Hematopoietic multipotent progenitor cell treated with erythropoietin and hydrocortisone succinate and interleukin-3 and kit ligand, for 4 days (in vitro differentiated cells): ENCODE data around the gene TRIML2.
"Not testable (repeated sequence)": the region's sequence is repeated elsewhere in the genome, so short reads cannot be mapped to it uniquely, and the experiment has no call there.

ENCODE experiments used
- DNase-seq: peaks from one replicate; pipeline ENCODE4 v3.0.0-alpha.2; 2015

Gene TRIML2

GRCh38 chr4:188092824-188093223 lies 16.6 kb downstream of the TRIML2 start:
- DNase-seq = no peak

- no peak for DNase-seq
Measured at GRCh38 chr4:188086858-188087257, 22.5 kb downstream of the TRIML2 start.

- DNase-seq = no peak
Measured at GRCh38 chr4:188082796-188083195, 26.6 kb downstream of the TRIML2 start.

- no peak for DNase-seq
Measured at GRCh38 chr4:188078116-188078515, 31.3 kb downstream of the TRIML2 start.

GRCh38 chr4:188076169-188076568 lies 33.2 kb downstream of the TRIML2 start:
- no peak for DNase-seq

GRCh38 chr4:188061083-188061482 lies 48.3 kb downstream of the TRIML2 start:
- no peak for DNase-seq

GRCh38 chr4:188053302-188053701 lies 56.1 kb downstream of the TRIML2 start:
- no peak for DNase-seq

GRCh38 chr4:188046657-188047056 lies 62.7 kb downstream of the TRIML2 start:
- DNase-seq = no peak

GRCh38 chr4:188045461-188045860 lies 63.9 kb downstream of the TRIML2 start:
- DNase-seq = not testable (repeated sequence)

GRCh38 chr4:188043154-188043553 lies 66.2 kb downstream of the TRIML2 start:
- no peak for DNase-seq

- DNase-seq = no peak
Measured at GRCh38 chr4:188042191-188042590, 67.2 kb downstream of the TRIML2 start.

GRCh38 chr4:188041721-188042120 lies 67.7 kb downstream of the TRIML2 start:
- no peak for DNase-seq
